NAMALWA (cell line): ENCODE data around the gene ACP7.
"Not testable (repeated sequence)": the region's sequence is repeated elsewhere in the genome, so short reads cannot be mapped to it uniquely, and the experiment has no call there.

Source experiments
- DNase-seq: peaks from one replicate; pipeline ENCODE4 v3.0.0-alpha.2; 2015; ENCODE audit warnings: low spot score

Gene ACP7

GRCh38 chr19:39132344-39132969, 48.3 kb downstream of the ACP7 start:
- DNase-seq: no peak

- no peak for DNase-seq
These were observed 49.5 kb downstream of the ACP7 start for GRCh38 chr19:39133431-39134270.

DNA sequence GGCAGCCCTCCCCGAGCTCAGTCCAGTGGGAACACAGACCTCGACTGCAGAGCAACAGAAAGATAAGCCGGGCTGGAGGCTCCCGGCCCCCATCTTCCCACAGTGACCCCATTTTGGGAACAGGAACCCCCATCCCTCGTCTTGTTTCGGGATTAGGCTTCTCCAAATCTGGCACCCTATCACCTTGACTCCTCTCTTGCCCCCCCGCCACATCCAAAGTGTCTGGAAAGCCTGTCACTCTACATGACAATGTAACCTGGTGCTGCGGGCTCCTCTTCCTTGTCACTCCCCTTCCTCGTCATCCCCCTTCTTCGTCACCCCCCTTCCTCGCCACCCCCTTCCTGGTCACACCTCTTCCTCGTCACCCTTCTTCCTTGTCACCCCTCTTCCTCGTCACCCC, 51.5 kb downstream of the ACP7 start:
- DNase-seq: no peak

DNA sequence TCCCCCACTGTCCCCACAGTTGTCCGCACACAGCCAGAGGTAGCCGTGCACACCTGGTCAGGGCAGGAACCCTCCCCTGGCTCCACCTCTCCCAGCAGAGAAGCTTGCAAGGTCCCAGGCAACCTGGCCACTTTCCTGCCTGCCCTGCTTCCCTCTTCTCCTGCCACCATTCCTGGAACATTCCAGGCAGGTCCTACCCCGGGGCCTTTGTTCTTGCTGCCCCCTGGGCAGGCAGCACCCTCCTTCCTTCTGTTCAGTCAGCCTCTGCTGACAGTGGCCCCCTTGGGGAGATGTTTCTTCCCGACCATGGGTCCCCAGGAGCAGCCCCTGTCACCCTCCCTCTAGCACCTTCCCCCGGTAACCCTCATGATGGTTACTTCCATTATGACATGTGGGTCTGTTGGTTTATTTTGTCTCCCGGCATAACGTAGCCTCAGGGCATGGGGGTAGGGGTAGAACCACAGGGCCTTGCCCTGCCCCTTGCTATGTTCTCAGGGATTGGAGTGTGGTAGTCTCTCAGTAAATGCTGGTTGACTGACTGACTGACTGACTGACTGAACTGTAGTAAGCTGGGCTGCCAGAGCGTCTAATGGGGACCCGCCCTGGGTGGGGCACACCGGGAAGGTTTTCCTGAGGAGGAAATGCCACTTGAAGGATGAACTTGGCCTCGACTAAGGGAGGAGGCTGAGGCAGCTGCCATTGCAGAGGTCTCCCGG, 52.2 kb downstream of the ACP7 start:
- no peak for DNase-seq

- DNase-seq: no peak
These were observed 53.0 kb downstream of the ACP7 start for GRCh38 chr19:39137131-39137530.

DNA sequence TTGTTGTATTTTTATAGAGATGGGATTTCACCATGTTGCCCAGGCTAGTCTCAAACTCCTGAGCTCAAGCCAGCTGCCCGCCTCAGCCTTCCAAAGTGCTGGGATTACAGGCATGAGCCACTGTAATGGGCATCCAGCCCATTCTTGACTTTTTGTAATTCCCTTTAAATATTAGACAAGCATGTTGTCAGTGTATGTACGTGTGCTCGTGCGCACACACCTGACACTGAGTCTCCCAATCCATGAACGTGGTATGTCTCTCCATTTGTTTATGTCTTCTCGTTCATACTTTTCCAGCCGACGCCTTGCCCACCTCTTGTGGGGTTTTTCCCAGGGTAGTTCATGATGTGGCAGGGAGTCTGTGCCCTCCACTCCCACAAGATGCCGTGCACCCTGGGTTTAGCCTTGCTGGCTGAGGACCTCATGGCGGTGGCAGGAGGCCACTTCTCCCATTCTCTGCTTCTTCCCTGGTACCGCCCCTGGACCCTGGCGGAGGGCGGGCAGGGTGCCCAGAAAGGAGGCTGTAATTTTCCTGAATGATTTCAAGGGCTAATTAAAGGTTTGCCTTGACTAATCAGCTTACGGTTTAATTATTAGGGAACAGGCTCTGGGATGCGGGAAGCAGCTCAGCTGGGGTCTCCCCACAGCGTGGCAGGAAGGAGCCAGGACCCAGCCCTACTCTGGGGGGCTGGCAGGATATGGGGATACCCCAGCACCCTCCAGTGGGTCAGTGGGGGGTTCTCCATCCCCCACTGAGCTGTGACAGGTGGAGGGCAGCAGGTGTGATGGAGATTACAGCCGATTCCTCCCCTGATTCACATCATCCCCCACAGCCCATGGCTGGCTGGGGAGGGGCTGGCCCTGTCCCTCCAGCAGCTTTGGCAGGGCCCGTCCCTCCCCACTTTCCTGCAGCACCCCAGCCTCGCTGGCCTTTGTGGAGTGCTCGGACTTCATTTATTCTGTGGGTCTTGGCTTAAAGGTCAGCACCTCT, 54.3 kb downstream of the ACP7 start:
- DNase-seq: no peak

GRCh38 chr19:39139305-39139874, 55.2 kb downstream of the ACP7 start:
- DNase-seq: no peak

- no peak for DNase-seq
These were observed 55.8 kb downstream of the ACP7 start for GRCh38 chr19:39139971-39140453.

DNA sequence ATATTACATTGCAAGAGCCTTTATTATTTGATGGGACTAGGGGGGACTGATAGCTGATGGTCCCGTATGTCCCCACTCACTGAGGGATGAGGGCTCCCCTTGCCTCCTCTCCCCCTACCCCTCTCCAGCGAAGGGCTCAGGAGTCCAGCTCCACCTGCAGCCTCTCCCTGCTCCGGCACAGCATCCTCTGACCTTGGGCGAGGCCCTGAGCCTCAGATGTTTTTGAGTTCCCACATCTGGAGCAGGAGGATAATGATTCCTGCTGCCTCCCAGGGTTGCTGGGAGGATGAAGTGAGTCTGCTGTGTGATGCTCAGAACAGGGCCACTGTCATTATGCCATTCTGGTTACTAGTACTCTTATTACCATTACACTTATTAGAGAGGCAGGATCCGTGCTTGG, 56.4 kb downstream of the ACP7 start:
- DNase-seq: no peak

DNA sequence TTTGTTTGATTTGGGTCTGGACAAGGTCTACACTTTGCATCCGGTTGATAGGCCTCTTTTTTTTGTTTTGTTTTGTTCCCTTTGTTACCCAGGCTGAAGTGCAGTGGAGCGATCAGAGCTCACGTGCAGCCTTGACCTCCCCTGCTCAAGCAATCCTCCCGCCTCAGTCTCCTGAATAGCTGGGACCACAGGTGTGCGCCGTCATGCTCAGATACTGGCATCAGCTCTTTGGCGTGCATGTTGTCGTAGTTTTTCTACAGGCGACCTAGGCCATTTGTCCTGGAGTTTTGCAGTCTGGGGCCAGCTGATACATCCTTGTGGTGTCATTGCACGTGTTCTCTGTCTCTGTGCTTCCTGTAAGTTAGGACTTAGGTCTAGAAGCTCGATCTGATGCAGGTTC, 57.8 kb downstream of the ACP7 start:
- DNase-seq: no peak

DNA sequence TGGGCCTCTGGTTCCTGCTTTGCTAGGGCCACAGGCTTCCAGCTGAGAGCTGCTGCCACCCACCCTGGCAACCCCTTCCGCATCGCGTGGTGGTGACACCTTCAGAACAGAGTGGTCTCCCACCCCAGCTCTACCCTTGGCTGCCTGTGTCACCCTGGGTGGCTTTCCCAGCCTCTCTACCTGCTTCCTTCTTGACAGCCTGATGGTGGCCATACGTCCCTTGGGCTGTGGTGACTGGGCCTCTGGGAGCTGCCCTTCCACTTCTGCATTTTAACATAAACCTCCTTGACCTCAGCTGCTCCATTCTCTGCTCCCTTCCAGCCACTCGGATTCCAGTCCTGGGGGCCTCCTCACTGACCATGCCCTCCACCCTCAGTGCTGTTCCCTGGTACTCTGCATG, 58.5 kb downstream of the ACP7 start:
- no peak for DNase-seq

DNA sequence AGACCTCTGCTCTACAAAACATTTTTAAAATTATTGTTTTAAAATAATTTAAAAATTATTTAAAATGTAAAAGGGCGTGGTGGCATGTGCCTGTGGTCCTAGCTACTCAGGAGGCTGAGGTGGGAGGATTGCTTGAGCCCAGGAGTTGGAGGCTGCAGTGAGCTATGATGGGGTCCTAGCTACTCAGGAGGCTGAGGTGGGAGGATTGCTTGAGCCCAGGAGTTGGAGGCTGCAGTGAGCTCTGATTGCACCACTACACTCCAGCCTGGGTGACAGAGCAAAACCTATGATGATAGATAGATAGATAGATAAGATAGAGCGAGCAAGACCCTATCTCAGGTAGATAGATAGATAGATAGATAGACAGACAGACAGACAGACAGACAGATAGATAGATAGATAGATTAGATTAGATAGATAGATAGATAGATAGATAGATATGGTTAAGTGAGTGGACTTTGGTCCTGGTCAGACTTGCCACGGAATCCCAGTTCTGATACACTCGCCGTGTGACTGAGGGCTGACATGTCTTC, 59.7 kb downstream of the ACP7 start:
- not testable (repeated sequence) for DNase-seq

- DNase-seq: no peak
These were observed 60.3 kb downstream of the ACP7 start for GRCh38 chr19:39144290-39145071.

DNA sequence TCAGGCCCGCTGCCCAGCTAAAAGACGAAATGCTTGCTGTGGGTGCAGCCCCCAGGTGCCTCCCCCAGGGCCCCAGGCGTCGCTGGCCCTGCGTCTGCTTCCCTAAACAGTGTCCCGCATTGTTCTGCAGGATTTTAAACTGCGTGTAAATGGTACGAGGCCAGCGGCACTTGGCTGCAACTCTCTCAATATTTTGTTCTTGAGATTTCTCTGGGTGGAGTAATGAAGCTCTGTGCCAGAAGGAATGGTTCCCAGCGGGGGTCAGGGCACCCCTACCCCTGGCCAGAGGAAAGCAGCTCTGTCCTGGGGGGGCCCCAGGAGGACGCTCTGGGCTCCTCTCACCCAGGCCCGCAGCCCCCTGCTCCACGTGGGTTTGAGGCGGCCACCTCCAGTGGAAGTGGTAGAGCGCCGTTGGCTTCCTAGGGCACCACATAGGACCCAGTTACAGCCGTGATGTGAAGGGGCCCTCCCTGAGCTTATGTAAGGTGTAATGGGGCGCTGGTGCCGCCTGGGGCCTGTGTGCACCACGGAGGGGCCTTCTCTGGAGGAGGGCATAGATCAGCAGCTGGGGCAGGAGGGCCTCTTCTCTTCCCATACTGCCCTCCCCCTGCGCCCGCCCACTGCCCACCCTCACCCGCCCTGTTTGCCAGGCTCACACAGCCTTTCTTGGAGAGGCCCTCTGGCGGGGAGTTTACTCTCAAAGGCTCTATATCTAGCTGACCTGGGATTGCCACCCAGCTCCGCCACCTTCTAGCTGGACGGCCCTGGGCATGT, 61.2 kb downstream of the ACP7 start:
- DNase-seq: no peak

DNA sequence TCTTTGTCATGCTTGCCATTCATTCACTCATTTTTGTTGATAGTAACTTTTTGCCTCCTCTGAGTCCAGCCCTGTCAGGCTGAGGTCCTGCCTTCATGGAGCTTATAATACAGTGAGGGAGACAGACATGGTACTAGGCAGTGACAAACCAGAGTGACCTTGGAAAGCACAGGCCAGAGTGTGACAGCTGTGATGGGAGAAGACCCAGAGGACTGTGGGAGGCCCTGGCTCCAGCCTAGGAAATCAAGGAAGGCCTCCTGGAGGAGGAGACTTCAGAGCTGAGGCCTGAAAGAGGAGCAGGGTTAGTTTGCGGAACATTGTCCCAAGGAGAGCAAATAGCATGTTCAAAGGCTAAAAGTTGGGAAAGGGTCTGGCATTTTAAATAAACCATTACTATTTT, 61.9 kb downstream of the ACP7 start:
- no peak for DNase-seq

- DNase-seq: no peak
These were observed 62.7 kb downstream of the ACP7 start for GRCh38 chr19:39146686-39147450.

- DNase-seq: no peak
These were observed 63.3 kb downstream of the ACP7 start for GRCh38 chr19:39147480-39147879.

GRCh38 chr19:39148939-39149529, 64.9 kb downstream of the ACP7 start:
- DNase-seq: no peak
